Hematopoietic multipotent progenitor cell treated with erythropoietin and hydrocortisone succinate and interleukin-3 and kit ligand, for 8 days (in vitro differentiated cells): ENCODE results near the gene LAMC3.
"Not testable (repeated sequence)": the region's sequence is repeated elsewhere in the genome, so short reads cannot be mapped to it uniquely, and the experiment has no call there.

Experiments used
- DNase-seq: peaks from one replicate; pipeline ENCODE4 v3.0.0-alpha.2; 2015

Gene LAMC3

GRCh38 chr9:131084661-131085369 is 75.8 kb downstream of the LAMC3 start:
- no peak for DNase-seq

DNA sequence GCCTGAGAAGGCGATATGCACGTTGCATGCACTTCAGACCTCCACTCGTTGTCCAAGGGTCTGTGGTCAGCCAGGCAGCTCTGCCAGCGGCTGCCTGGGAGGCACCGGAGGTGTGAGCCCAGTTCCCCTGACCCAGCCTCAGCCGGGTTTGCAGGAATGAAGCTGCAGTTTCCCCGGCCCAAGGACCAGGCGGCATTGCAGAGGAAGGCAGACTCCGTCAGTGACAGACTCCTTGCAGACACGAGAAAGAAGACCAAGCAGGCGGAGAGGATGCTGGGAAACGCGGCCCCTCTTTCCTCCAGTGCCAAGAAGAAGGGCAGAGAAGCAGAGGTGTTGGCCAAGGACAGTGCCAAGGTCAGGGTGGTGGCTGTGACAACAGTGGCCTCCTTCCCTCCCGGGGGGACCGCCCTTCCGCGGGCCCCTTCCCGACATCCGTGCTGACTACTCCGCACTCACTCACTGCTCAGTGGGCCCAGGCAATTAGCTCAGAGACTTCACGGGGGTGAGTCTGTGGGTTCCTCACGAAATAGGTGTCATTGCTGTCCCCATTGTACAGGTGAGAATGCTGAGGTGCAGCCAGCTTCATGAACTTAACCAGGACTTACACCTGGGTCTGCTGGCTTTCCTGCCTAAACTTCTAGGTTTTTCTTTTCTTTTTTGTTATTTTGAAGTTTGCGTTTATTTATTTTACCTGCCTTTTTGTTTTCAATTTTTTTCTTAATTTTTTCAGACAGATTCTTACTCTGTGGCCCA is 76.6 kb downstream of the LAMC3 start:
- no peak for DNase-seq

- DNase-seq, result no peak
These were observed 78.5 kb downstream of the LAMC3 start for GRCh38 chr9:131087354-131087893.

GRCh38 chr9:131090025-131090787 is 81.2 kb downstream of the LAMC3 start:
- no peak for DNase-seq

DNA sequence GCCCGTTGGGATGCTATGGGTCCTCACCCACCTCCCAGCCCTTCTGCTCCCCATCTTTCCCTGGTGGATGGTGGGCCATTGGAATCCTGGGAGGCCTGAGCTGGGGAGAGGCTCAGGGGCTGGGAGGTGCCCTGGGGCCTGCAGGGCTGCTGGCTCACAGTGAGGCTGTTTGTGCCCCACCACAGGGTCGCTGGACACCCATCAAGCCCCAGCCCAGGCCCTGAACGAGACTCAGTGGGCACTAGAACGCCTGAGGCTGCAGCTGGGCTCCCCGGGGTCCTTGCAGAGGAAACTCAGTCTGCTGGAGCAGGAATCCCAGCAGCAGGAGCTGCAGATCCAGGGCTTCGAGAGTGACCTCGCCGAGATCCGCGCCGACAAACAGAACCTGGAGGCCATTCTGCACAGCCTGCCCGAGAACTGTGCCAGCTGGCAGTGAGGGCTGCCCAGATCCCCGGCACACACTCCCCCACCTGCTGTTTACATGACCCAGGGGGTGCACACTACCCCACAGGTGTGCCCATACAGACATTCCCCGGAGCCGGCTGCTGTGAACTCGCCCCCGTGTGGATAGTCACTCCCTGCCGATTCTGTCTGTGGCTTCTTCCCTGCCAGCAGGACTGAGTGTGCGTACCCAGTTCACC is 82.5 kb downstream of the LAMC3 start:
- DNase-seq, result no peak

- DNase-seq, result no peak
These were observed 83.1 kb downstream of the LAMC3 start for GRCh38 chr9:131092030-131092429.

DNA sequence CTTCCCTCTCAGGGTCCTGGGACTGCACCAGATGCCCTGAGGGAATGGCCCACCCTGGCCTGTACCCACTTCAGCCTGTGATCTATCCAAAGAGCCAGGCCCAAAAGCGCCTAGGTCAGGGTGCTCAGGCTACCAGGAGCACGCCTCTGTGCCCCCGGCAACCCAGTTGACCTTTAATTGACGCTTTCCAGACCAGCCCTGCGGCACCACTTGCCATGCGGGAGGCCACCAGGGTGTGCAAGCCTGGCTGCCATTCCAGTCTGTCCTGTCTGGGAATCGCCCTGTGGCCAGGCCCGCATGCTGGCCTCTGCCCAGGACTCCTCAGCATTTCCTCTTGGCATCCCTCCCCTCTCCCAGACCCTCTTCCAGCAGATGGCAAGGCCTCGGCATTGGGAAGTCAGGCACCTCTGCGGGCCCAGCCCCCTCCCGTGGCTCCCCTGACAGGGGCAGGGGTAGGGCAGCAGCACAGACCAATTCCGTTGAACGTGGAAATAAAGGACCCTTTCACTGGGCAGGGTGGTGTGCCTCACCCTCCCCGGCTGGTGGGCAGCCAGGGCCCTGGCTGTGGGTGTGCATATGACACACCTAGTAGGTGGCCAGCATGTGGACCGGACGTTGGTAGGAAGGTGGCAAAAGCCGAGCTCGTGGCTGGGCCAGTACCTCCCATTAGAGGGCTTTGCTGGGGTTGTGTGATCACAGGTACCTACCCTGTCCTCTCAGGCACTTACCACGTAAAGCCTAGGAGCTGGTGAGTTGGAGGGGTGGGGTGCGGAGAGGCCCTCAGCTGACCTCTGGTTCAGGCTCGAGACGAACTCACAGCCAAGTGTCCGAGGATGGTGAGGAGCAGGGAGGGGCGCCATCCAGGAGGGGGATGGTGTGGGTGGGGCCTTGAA is 83.8 kb downstream of the LAMC3 start:
- DNase-seq, result no peak

- no peak for DNase-seq
These were observed 85.0 kb downstream of the LAMC3 start for GRCh38 chr9:131094015-131094414.

DNA sequence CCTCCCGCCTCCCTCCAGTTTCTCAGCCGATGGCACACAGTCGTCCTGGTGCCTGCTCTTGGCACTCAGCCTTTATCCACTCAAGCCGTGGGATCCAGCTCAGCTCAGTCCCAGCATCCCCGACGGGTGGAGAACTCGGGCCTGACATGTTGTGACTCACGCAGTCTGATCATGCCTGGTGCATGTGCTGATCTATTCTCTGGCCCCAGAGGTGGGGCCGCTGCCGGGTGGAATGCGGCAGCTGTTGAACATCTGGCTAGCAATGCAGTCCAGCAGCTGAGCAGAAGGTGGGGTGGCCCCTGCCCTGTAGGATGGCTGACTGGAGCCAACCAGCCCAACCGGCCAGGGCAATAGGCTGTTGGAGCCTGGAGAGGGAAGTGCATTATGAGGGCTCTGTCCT is 85.6 kb downstream of the LAMC3 start:
- DNase-seq, result no peak

GRCh38 chr9:131095666-131096268 is 86.8 kb downstream of the LAMC3 start:
- peak; percentile 14 for DNase-seq

GRCh38 chr9:131096269-131097125 is 87.5 kb downstream of the LAMC3 start, which contains the start of gene AIF1L:
Gene AIF1L (plus strand): TSS chr9:131096531. CDS start chr9:131096630, 99 bp downstream.
- no peak for DNase-seq

GRCh38 chr9:131097126-131097947 is 88.4 kb downstream of the LAMC3 start:
- no peak for DNase-seq

GRCh38 chr9:131097948-131098278 is 88.9 kb downstream of the LAMC3 start:
- DNase-seq, result no peak

DNA sequence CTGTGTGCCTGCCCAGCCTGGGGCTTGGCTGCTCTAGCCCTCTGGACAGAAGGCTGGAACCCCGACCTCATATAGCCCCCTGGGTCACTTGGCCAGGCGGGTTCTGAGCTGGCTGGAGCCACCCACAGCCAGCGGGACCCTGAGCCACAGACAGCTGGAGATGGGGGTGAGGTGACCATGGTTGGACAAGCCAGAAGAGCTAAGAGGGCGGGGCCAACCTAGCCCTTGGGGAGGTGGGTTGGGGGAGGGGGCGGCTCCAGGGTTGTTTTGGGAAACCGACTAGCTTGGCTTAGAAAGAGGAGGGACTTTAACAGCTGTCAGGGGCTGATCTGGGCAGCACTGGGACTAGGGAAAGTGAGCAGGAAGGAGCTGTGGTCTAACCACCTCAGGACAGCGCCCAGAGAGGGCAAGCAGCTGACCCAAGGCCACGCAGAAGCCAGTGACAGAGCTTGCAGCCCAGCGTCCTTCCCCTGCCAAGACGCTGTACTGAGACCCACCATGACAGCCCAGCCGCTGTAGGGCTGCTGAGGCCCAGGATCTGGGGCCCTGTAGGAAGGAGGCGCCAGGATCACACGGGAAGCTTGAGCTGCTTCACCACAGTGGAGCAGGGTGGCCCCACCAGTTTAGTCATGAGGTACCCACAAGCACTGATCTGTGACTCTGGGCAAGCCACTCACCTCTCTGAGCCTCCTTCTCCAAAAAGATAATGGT is 89.6 kb downstream of the LAMC3 start:
- DNase-seq, result peak; percentile 44

GRCh38 chr9:131099102-131099606 is 90.2 kb downstream of the LAMC3 start:
- DNase-seq, result no peak

DNA sequence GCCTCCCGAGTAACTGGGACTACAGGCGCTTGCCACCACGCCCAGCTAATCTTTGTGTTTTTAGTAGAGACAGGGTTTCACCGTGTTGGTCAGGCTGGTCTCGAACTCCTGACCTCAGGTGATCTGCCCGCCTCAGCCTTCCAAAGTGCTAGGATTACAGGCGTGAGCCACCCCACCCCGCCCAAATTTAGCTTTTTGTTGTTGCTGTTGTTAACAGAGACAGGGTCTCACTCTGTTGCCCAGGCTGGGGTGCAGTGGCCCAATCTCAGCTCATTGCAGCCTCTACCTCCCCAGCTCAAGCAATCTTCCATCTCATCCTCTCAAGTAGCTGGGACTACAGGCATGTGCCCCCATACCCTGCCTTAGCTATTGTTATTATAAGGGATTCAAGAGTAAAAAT is 90.9 kb downstream of the LAMC3 start:
- not testable (repeated sequence) for DNase-seq

DNA sequence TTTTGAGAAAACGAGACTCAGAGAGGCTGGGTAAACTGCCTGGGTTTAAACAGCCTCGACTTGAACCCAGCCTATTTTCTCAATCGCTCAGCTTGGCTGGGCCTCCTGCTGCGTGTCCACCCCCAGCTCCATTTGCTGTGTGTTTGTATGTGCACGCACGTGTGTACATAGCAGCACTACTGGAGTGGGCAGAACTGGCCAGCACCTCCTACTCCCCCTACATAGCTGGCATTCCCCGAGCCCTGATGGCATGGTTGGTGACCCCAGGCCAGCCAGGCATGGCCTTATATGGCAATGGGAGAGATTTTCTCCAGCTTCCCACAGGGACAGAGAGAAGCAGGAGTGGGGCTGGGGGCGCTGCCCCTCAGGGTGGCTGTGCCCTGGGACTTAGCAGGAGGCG is 91.5 kb downstream of the LAMC3 start:
- no peak for DNase-seq

GRCh38 chr9:131101207-131101964 is 92.4 kb downstream of the LAMC3 start:
- no peak for DNase-seq
